Breast epithelium (tissue), 4 donors: ENCODE measurements around the gene KCNS1. TPM values are rescaled to one million over a fixed set of nuclear protein-coding genes. Genes with fewer than 3 reads are reported as not detected.

Source experiments
- DNase-seq, 2 donors: peaks; one replicate each; pipeline ENCODE4 v3.0.0-alpha.2; 2019; ENCODE audit warnings: low spot score in 2 of 2
- H3K27ac ChIP-seq, 2 donors: fragments of 200-600 bp; sonication (generic) in 1 of 2; one replicate each; pipeline ENCODE4 v1.5.1; 2016 to 2019; ENCODE audit warnings: mild to moderate bottlenecking in 1 of 2
- H3K27me3 ChIP-seq, 2 donors: fragments of 200-600 bp; sonication (generic) in 1 of 2; one replicate each; pipeline versions ENCODE4 v1.5.1 to v1.6.0; 2017 to 2019; ENCODE audit warnings: control low read depth in 1 of 2, mild to moderate bottlenecking in 1 of 2
- H3K36me3 ChIP-seq: fragments of 200-600 bp; one replicate; pipeline ENCODE4 v1.5.1; 2019
- H3K4me1 ChIP-seq, 2 donors: fragments of 200-600 bp; sonication (generic); one replicate each; pipeline ENCODE4 v1.5.1; 2016 to 2019; ENCODE audit warnings: control low read depth in 1 of 2
- H3K4me3 ChIP-seq, 3 donors: fragments of 200-600 bp; sonication (generic); 1 replicate in 2 of 3; 2 replicates in 1 of 3; pipeline ENCODE4 v1.5.1; 2016 to 2019; ENCODE audit warnings: mild to moderate bottlenecking in 3 of 3, moderate library complexity in 2 of 3
- H3K9me3 ChIP-seq, 2 donors: fragments of 200-600 bp; sonication (generic) in 1 of 2; one replicate each; pipeline ENCODE4 v1.5.1; 2016 to 2019; ENCODE audit warnings: control low read depth in 1 of 2
- POLR2A ChIP-seq: fragments of 450-650 bp; IDR thresholded peaks from one replicate; pipeline ENCODE4 v1.6.1; 2016; ENCODE audit warnings: antibody characterized with exemption, mild to moderate bottlenecking, moderate library complexity
- POLR2AphosphoS5 ChIP-seq, 3 donors: sonication (generic); formaldehyde crosslinking; IDR thresholded peaks; one replicate each; pipeline ENCODE4 v1.6.1; 2017; ENCODE audit warnings: antibody characterized with exemption in 3 of 3
- intact Hi-C: fragments of 100-400 bp; cut with DNase I; formaldehyde crosslinking; loops from one replicate; pipeline ENCODE4 v1.15.1; 2023; ENCODE audit warnings: low total_unique reads
- total RNA-seq, 3 donors: library from RNA; depleted of rRNA; stranded (reverse); fragments of >200 nt; gene quantifications; one replicate each; pipeline ENCODE4 v1.1.0, GENCODE V29; 2016
- TF ChIP-seq, protein P1 (sequence below), 3 donors: fragments of 450-650 bp; IDR thresholded peaks; one replicate each; pipeline ENCODE4 v1.5.1; 2016 to 2017; ENCODE audit warnings: antibody characterized with exemption in 3 of 3, mild to moderate bottlenecking in 3 of 3, moderate library complexity in 3 of 3

KCNS1 gene
- total RNA-seq, 3 donors from 2014 or later, result 0.44 TPM; not detected in 2

DNA sequence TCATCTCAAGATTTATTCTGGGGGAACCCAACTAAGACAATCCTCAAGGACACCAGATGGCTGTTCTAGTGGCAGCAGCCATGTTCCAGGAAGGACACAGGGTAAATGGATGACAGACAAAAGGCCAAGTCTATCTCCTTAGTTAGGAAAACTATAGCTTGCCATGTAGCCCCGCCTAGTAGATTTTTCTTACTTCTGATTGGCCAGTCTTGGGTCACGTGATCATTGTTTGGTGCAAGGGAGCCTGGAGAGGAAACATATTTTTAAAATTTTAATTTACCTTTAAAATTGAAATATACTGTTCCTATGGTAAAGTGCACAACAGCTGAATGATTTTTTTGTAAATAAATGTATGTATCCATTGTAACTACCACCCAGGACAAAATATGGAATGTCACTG, 4.4 kb upstream of the KCNS1 start:
- TF ChIP-seq POLR2AphosphoS5 (IDR thresholded peaks at IDR 0.05), result no peak
- no peak for TF ChIP-seq POLR2A
- TF ChIP-seq, protein P1, sequence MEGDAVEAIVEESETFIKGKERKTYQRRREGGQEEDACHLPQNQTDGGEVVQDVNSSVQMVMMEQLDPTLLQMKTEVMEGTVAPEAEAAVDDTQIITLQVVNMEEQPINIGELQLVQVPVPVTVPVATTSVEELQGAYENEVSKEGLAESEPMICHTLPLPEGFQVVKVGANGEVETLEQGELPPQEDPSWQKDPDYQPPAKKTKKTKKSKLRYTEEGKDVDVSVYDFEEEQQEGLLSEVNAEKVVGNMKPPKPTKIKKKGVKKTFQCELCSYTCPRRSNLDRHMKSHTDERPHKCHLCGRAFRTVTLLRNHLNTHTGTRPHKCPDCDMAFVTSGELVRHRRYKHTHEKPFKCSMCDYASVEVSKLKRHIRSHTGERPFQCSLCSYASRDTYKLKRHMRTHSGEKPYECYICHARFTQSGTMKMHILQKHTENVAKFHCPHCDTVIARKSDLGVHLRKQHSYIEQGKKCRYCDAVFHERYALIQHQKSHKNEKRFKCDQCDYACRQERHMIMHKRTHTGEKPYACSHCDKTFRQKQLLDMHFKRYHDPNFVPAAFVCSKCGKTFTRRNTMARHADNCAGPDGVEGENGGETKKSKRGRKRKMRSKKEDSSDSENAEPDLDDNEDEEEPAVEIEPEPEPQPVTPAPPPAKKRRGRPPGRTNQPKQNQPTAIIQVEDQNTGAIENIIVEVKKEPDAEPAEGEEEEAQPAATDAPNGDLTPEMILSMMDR (IDR thresholded peaks at IDR 0.05), result no peak
- H3K9me3 ChIP-seq, result no peaks in the 10 kb centered on the region
- no peak overlapping the region for H3K27ac ChIP-seq
- H3K27me3 ChIP-seq, result no peaks in the 10 kb centered on the region
- intact Hi-C loops, result no loop called here
- H3K36me3 ChIP-seq, result no peaks in the 10 kb centered on the region
- DNase-seq, result no peak
- H3K4me1 ChIP-seq, result no peaks in the 10 kb centered on the region
- H3K4me3 ChIP-seq, result no peak overlapping the region

DNA sequence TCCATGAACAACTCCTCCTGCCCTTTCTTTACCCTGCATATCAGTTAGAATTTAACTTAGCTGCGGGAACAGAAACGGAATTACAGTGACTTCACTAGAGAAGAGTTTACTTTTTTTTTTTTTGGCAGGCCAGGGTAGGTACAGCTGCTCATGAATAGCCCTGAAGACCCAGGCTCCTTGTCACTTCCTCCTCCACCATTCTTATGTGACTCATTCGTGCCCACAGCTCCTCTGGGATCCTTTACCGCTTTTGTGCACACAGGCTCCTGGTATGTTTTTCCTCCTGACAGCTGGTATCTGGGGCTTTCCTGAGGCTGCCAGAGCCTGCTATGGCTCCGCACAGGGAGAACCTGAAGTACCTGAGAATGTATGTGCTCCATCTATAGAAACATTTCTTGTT, 3.9 kb upstream of the KCNS1 start:
- H3K9me3 ChIP-seq, result no peaks in the 10 kb centered on the region
- H3K27me3 ChIP-seq, result no peaks in the 10 kb centered on the region
- no peak overlapping the region for H3K4me3 ChIP-seq
- H3K27ac ChIP-seq, result no peak overlapping the region
- intact Hi-C loops, result no loop called here
- TF ChIP-seq, protein P1 (IDR thresholded peaks at IDR 0.05), result no peak
- TF ChIP-seq POLR2A (no peak), POLR2AphosphoS5 (IDR thresholded peaks at IDR 0.05) (no peak)
- no peaks in the 10 kb centered on the region for H3K4me1 ChIP-seq
- no peaks in the 10 kb centered on the region for H3K36me3 ChIP-seq
- no peak for DNase-seq

DNA sequence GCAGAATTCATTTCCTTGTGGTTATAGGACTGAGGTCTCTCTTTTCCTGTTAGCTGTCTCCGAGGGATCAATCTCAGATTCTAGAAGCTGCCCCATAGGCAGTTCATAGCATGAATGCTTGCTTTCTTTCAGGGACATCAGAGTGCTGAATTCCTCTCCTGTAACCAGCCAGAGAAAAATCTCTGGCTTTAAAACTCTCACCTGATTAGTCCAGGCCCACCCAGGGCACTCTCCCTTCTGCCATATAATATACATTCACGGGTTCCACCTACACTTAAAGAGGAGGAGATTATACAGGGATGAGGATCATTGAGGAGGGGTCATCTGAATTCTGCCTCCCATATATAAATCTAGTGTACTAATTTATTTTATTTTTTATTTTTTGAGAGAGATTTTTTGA, 2.1 kb upstream of the KCNS1 start:
- Histone ChIP-seq H3K36me3 (no peaks in the 10 kb centered on the region), H3K27me3 (peaks cover 0 to 8% of the 10 kb centered on the region in 2 donors), H3K4me3 (no peak overlapping the region), H3K9me3 (no peaks in the 10 kb centered on the region), H3K27ac (no peak overlapping the region), H3K4me1 (peaks cover 0 to 5% of the 10 kb centered on the region in 2 donors)
- intact Hi-C loops, result no loop called here
- DNase-seq, result no peak
- TF ChIP-seq POLR2A (no peak), POLR2AphosphoS5 (IDR thresholded peaks at IDR 0.05) (no peak)
- TF ChIP-seq, protein P1 (IDR thresholded peaks at IDR 0.05), result no peak

DNA sequence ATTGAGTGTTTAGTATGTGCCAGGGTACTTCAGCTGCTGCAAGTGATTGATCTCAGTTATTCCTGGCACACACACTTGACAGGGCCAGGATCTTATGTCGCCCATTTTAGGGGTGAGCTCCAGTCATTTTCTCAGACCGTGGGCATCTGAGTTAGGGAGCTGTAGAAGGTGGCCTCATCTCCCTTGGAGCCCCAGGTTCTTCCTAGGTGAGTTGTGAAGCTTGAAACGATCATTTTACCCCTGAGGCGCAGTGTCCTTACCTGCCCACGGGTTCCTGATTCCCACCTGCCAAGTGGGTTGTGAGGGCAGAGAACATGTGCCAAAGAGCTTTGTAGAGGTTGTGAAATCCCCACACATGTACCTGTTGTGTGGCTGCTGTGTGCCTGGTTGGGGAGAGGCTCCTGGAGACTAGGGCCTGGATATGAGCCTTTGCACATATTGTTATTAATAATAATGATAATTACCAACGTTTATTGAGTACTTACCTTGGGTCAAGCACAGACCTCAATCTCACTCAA, 465 bp upstream of the KCNS1 start:
- TF ChIP-seq POLR2A, result no peak
- TF ChIP-seq, protein P1 (IDR thresholded peaks at IDR 0.05), result no peak
- TF ChIP-seq POLR2AphosphoS5 (IDR thresholded peaks at IDR 0.05), result no peak
- intact Hi-C loops, result no loop called here
- Histone ChIP-seq H3K27ac (peak overlapping the region in 1 of 2 donors; percentile 45), H3K9me3 (no peaks in the 10 kb centered on the region), H3K27me3 (peaks cover 2 to 25% of the 10 kb centered on the region in 2 donors), H3K4me3 (no peak overlapping the region), H3K4me1 (peaks cover 0 to 5% of the 10 kb centered on the region in 2 donors), H3K36me3 (no peaks in the 10 kb centered on the region)
- DNase-seq, result peak in 1 of 2 donors; percentile 22

DNA sequence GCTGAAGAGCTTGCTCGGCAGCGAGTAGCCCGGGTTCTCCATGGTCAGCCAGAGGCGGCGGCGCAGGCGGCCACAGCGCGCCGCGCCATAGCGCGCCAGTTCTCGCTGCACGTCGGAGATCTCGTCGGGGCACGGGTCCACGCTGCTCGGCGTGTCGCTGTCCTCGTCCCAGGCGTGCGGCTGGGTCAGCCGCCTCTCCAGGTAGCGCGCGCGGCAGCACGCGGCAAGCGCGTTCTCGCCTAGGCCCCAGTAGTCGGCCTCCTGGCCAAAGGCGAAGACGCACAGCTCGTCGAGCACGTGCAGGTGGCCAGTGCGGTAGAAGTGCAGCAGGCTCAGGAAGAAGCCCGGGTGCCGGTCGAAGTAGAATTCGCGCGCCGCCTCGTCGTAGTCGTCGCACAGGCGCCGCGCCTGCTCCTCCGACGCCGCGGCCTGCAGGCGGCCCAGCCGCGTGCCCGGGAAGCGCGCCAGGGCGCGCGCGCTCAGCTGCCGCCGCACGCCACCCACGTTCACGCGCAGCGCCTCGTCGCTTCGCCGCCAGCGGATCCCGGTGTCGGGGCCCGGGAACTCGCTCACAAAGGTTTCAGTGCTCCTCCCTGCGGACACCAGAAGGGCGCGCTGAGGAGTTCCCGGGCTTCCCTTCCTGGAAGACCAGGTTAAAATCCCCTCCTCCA, 2.7 kb downstream of the KCNS1 start:
- TF ChIP-seq POLR2AphosphoS5 (IDR thresholded peaks at IDR 0.05) (no peak), POLR2A (no peak)
- TF ChIP-seq, protein P1 (IDR thresholded peaks at IDR 0.05), result no peak
- DNase-seq, result no peak
- peak overlapping the region in 2 of 3 donors; percentile 12 to 49 for H3K4me3 ChIP-seq
- peaks cover 0 to 5% of the 10 kb centered on the region in 2 donors for H3K4me1 ChIP-seq
- H3K27me3 ChIP-seq, result peaks cover 2 to 31% of the 10 kb centered on the region in 2 donors
- intact Hi-C loops, result no loop called here
- no peak overlapping the region for H3K27ac ChIP-seq
- H3K9me3 ChIP-seq, result no peaks in the 10 kb centered on the region
- H3K36me3 ChIP-seq, result no peaks in the 10 kb centered on the region
